ENCODE data around the gene IDH3A.

DNA sequence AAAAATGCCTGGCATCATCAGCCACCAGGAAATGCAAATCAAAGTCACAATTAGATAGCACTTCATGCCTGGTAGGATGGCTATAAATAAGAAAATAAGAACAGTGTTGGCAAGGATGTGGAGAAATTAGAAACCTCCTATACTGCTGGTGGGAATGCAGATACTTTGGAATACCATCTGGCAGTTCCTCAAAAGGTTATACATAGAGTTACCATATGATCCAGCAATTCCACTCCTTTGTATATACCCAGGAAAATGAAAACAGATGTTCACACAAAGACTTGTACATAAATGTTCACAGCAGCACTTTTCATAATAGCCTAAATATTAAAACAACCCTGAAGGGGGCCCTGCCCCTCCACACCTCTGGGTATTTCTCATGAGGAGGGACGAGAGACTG, 71.6 kb downstream of the IDH3A start:
- TF ChIP-seq CTCF (IDR thresholded peaks at IDR 0.05; ENCODE audit: low read depth, low read length): no peak
- TF ChIP-seq POLR2A (IDR thresholded peaks at IDR 0.05; ENCODE audit: extremely low read depth, insufficient read length): no peak
- no peak for TF ChIP-seq MAX (IDR thresholded peaks at IDR 0.05; ENCODE audit: low read depth, low read length)
- no peak for TF ChIP-seq MYC (IDR thresholded peaks at IDR 0.05; ENCODE audit: low read depth, low read length)

All from NB4 (cell line).